GM12878 (cell line): ENCODE data around the gene FTL.

Experiments
- CREM ChIP-seq: IDR thresholded peaks from 2 replicates; pipeline ENCODE4 v1.6.1; 2014; ENCODE audit warnings: antibody characterized with exemption, low read depth
- DPF2 ChIP-seq: fragments of 450-650 bp; IDR thresholded peaks from 2 replicates; pipeline ENCODE4 v1.6.1; 2017; ENCODE audit warnings: mild to moderate bottlenecking
- EGR1 ChIP-seq, 2 experiments: IDR thresholded peaks; 1 replicate in 1 of 2; 2 replicates in 1 of 2; pipeline ENCODE4 v1.6.1; 2011 to 2012; ENCODE audit warnings: low read depth in 2 of 2, low read length in 2 of 2, borderline replicate concordance in 1 of 2, mild to moderate bottlenecking in 1 of 2, moderate library complexity in 1 of 2
- EZH2 ChIP-seq: IDR thresholded peaks from 2 replicates; pipeline ENCODE4 v1.6.1; 2012; ENCODE audit warnings: low read depth, mild to moderate bottlenecking, control low read depth, inconsistent platforms, low read length, borderline replicate concordance; ENCODE audit not compliant: control insufficient read depth
- FOXM1 ChIP-seq: IDR thresholded peaks from 2 replicates; pipeline ENCODE4 v1.6.1; 2012; ENCODE audit warnings: low read depth, mild to moderate bottlenecking, inconsistent platforms, low read length, moderate library complexity
- KAT2A ChIP-seq: conservative IDR thresholded peaks from 2 replicates; pipeline ENCODE4 v1.6.1; 2011; ENCODE audit warnings: low read depth, low read length; ENCODE audit not compliant: control insufficient read depth
- NRF1 ChIP-seq: conservative IDR thresholded peaks from 2 replicates; pipeline ENCODE4 v1.6.1; 2011; ENCODE audit warnings: mild to moderate bottlenecking, low read depth, low read length, improper control_type of control experiment
- POLR2A ChIP-seq: IDR thresholded peaks from 2 replicates; pipeline ENCODE4 v1.6.1; 2011; ENCODE audit warnings: low read depth, mild to moderate bottlenecking, low read length
- SPI1 ChIP-seq: IDR thresholded peaks from 2 replicates; pipeline ENCODE4 v1.6.1; 2011; ENCODE audit warnings: low read depth, mild to moderate bottlenecking, low read length, moderate library complexity, borderline replicate concordance; ENCODE audit not compliant: insufficient read depth
- TARDBP ChIP-seq: IDR thresholded peaks from 2 replicates; pipeline ENCODE4 v1.6.1; 2016; ENCODE audit warnings: borderline replicate concordance
- WRNIP1 ChIP-seq: IDR thresholded peaks from 2 replicates; pipeline ENCODE4 v1.6.1; 2011; ENCODE audit warnings: low read depth, low read length, improper control_type of control experiment, borderline replicate concordance
- TF ChIP-seq, protein P1 (sequence below), 3 experiments: IDR thresholded peaks in 2 of 3; conservative IDR thresholded peaks in 1 of 3; 2 replicates each; pipeline ENCODE4 v1.5.1; 2011; ENCODE audit warnings: low read depth in 3 of 3, low read length in 3 of 3, mild to moderate bottlenecking in 3 of 3, control low read depth in 2 of 3, moderate library complexity in 2 of 3, inconsistent platforms in 1 of 3, mixed read lengths in 1 of 3; ENCODE audit not compliant: control insufficient read depth in 2 of 3, insufficient read depth in 1 of 3; ENCODE audit errors: extremely low read depth in 1 of 3

- TF ChIP-seq NRF1: no peak
- TF ChIP-seq FOXM1: no peak
- no peak for TF ChIP-seq SPI1
- TF ChIP-seq, protein P1, sequence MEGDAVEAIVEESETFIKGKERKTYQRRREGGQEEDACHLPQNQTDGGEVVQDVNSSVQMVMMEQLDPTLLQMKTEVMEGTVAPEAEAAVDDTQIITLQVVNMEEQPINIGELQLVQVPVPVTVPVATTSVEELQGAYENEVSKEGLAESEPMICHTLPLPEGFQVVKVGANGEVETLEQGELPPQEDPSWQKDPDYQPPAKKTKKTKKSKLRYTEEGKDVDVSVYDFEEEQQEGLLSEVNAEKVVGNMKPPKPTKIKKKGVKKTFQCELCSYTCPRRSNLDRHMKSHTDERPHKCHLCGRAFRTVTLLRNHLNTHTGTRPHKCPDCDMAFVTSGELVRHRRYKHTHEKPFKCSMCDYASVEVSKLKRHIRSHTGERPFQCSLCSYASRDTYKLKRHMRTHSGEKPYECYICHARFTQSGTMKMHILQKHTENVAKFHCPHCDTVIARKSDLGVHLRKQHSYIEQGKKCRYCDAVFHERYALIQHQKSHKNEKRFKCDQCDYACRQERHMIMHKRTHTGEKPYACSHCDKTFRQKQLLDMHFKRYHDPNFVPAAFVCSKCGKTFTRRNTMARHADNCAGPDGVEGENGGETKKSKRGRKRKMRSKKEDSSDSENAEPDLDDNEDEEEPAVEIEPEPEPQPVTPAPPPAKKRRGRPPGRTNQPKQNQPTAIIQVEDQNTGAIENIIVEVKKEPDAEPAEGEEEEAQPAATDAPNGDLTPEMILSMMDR (IDR thresholded peaks at IDR 0.05 in 2 of 3, conservative IDR thresholded peaks at IDR 0.05 in 1 of 3; ENCODE audit: control insufficient read depth in 2 of 3, extremely low read depth in 1 of 3, insufficient read depth in 1 of 3, low read depth in 3 of 3, low read length in 3 of 3): no peak
- TF ChIP-seq EGR1 (IDR thresholded peaks at IDR 0.05; ENCODE audit: borderline replicate concordance in 1 of 2, low read depth in 2 of 2, low read length in 2 of 2): no peak
- no peak for TF ChIP-seq KAT2A
- TF ChIP-seq EZH2: no peak
- TF ChIP-seq DPF2: no peak
- no peak for TF ChIP-seq TARDBP
- no peak for TF ChIP-seq POLR2A
- TF ChIP-seq WRNIP1: no peak
- no peak for TF ChIP-seq CREM
Observed at GRCh38 chr19:48935864-48936263, 29.2 kb upstream of the FTL start.
